Measurements from ENCODE around the gene PIP4K2A. TPM values are rescaled to one million over a fixed set of nuclear protein-coding genes. Genes with fewer than 3 reads are reported as not detected.

The PIP4K2A gene
- total and polyA plus RNA-seq, 4 donors, result 38.9 to 60.4 (median 42.4) TPM

GRCh38 chr10:22677333-22677732 lies 37.0 kb downstream of the PIP4K2A start:
- Histone ChIP-seq H3K27me3 (ENCODE audit: control insufficient read depth, insufficient read depth, low read length) (no peaks in the 10 kb centered on the region), H3K4me1 (ENCODE audit: control insufficient read depth, insufficient read depth, low read length) (peaks cover 4% of the 10 kb centered on the region), H3K9me3 (ENCODE audit: control insufficient read depth, insufficient read depth, low read length) (no peaks in the 10 kb centered on the region), H3K27ac (ENCODE audit: low read depth, low read length) (no peak overlapping the region), H3K4me3 (ENCODE audit: low read depth, low read length) (no peak overlapping the region), H3K36me3 (ENCODE audit: control insufficient read depth, insufficient read depth, low read length) (no peaks in the 10 kb centered on the region)
- 92% methylated on average over 2 of the region's 5 CpGs for WGBS (ENCODE audit: insufficient coverage)
- peak in 2 of 6 donors; percentile 7 to 10 for DNase-seq (ENCODE audit: low read depth in 4 of 6, low spot score in 6 of 6)

- Histone ChIP-seq H3K27ac (ENCODE audit: low read depth, low read length) (no peak overlapping the region), H3K4me3 (ENCODE audit: low read depth, low read length) (no peak overlapping the region), H3K27me3 (ENCODE audit: control insufficient read depth, insufficient read depth, low read length) (no peaks in the 10 kb centered on the region), H3K9me3 (ENCODE audit: control insufficient read depth, insufficient read depth, low read length) (no peaks in the 10 kb centered on the region), H3K4me1 (ENCODE audit: control insufficient read depth, insufficient read depth, low read length) (peaks cover 4% of the 10 kb centered on the region), H3K36me3 (ENCODE audit: control insufficient read depth, insufficient read depth, low read length) (no peaks in the 10 kb centered on the region)
- DNase-seq (ENCODE audit: low read depth in 4 of 6, low spot score in 6 of 6), result no peak
- WGBS (ENCODE audit: insufficient coverage), result no CpG with 5 or more reads among the region's 1 CpG
Measured at GRCh38 chr10:22676435-22676834, 37.9 kb downstream of the PIP4K2A start.

GRCh38 chr10:22674573-22674930 lies 39.8 kb downstream of the PIP4K2A start:
- 80% methylated on average over 1 of the region's 3 CpGs for WGBS (ENCODE audit: insufficient coverage)
- Histone ChIP-seq H3K36me3 (ENCODE audit: control insufficient read depth, insufficient read depth, low read length) (no peaks in the 10 kb centered on the region), H3K9me3 (ENCODE audit: control insufficient read depth, insufficient read depth, low read length) (no peaks in the 10 kb centered on the region), H3K4me3 (ENCODE audit: low read depth, low read length) (no peak overlapping the region), H3K27ac (ENCODE audit: low read depth, low read length) (no peak overlapping the region), H3K4me1 (ENCODE audit: control insufficient read depth, insufficient read depth, low read length) (peaks cover 5% of the 10 kb centered on the region), H3K27me3 (ENCODE audit: control insufficient read depth, insufficient read depth, low read length) (no peaks in the 10 kb centered on the region)
- no peak for DNase-seq (ENCODE audit: low read depth in 4 of 6, low spot score in 6 of 6)

- Histone ChIP-seq H3K9me3 (ENCODE audit: control insufficient read depth, insufficient read depth, low read length) (no peaks in the 10 kb centered on the region), H3K27ac (ENCODE audit: low read depth, low read length) (no peak overlapping the region), H3K4me1 (ENCODE audit: control insufficient read depth, insufficient read depth, low read length) (peaks cover 7% of the 10 kb centered on the region), H3K27me3 (ENCODE audit: control insufficient read depth, insufficient read depth, low read length) (no peaks in the 10 kb centered on the region), H3K36me3 (ENCODE audit: control insufficient read depth, insufficient read depth, low read length) (no peaks in the 10 kb centered on the region), H3K4me3 (ENCODE audit: low read depth, low read length) (no peak overlapping the region)
- peak in 2 of 6 donors; percentile 11 to 18 for DNase-seq (ENCODE audit: low read depth in 4 of 6, low spot score in 6 of 6)
- no CpG with 5 or more reads among the region's 2 CpGs for WGBS (ENCODE audit: insufficient coverage)
Measured at GRCh38 chr10:22673785-22674572, 40.4 kb downstream of the PIP4K2A start.

- DNase-seq (ENCODE audit: low read depth in 4 of 6, low spot score in 6 of 6), result no peak
- Histone ChIP-seq H3K9me3 (ENCODE audit: control insufficient read depth, insufficient read depth, low read length) (no peaks in the 10 kb centered on the region), H3K27ac (ENCODE audit: low read depth, low read length) (no peak overlapping the region), H3K4me1 (ENCODE audit: control insufficient read depth, insufficient read depth, low read length) (peaks cover 7% of the 10 kb centered on the region), H3K36me3 (ENCODE audit: control insufficient read depth, insufficient read depth, low read length) (no peaks in the 10 kb centered on the region), H3K27me3 (ENCODE audit: control insufficient read depth, insufficient read depth, low read length) (no peaks in the 10 kb centered on the region), H3K4me3 (ENCODE audit: low read depth, low read length) (no peak overlapping the region)
- WGBS (ENCODE audit: insufficient coverage), result no CpG with 5 or more reads among the region's 1 CpG
Measured at GRCh38 chr10:22673091-22673392, 41.3 kb downstream of the PIP4K2A start.

GRCh38 chr10:22672319-22673090 lies 41.9 kb downstream of the PIP4K2A start:
- no peak overlapping the region for H3K27ac ChIP-seq (ENCODE audit: low read depth, low read length)
- no peak overlapping the region for H3K4me3 ChIP-seq (ENCODE audit: low read depth, low read length)
- no peaks in the 10 kb centered on the region for H3K9me3 ChIP-seq (ENCODE audit: control insufficient read depth, insufficient read depth, low read length)
- WGBS (ENCODE audit: insufficient coverage), result 85% methylated on average over 4 of the region's 7 CpGs
- H3K4me1 ChIP-seq (ENCODE audit: control insufficient read depth, insufficient read depth, low read length), result peaks cover 7% of the 10 kb centered on the region
- no peaks in the 10 kb centered on the region for H3K36me3 ChIP-seq (ENCODE audit: control insufficient read depth, insufficient read depth, low read length)
- no peaks in the 10 kb centered on the region for H3K27me3 ChIP-seq (ENCODE audit: control insufficient read depth, insufficient read depth, low read length)
- no peak for DNase-seq (ENCODE audit: low read depth in 4 of 6, low spot score in 6 of 6)

GRCh38 chr10:22670788-22671187 lies 43.6 kb downstream of the PIP4K2A start:
- H3K4me1 ChIP-seq (ENCODE audit: control insufficient read depth, insufficient read depth, low read length), result peaks cover 3% of the 10 kb centered on the region
- no peaks in the 10 kb centered on the region for H3K9me3 ChIP-seq (ENCODE audit: control insufficient read depth, insufficient read depth, low read length)
- no peaks in the 10 kb centered on the region for H3K36me3 ChIP-seq (ENCODE audit: control insufficient read depth, insufficient read depth, low read length)
- peak in 2 of 6 donors; percentile 41 to 64 for DNase-seq (ENCODE audit: low read depth in 4 of 6, low spot score in 6 of 6)
- H3K27ac ChIP-seq (ENCODE audit: low read depth, low read length), result no peak overlapping the region
- no CpG with 5 or more reads among the region's 5 CpGs for WGBS (ENCODE audit: insufficient coverage)
- no peak overlapping the region for H3K4me3 ChIP-seq (ENCODE audit: low read depth, low read length)
- H3K27me3 ChIP-seq (ENCODE audit: control insufficient read depth, insufficient read depth, low read length), result no peaks in the 10 kb centered on the region

- no peak for DNase-seq (ENCODE audit: low read depth in 4 of 6, low spot score in 6 of 6)
- Histone ChIP-seq H3K36me3 (ENCODE audit: control insufficient read depth, insufficient read depth, low read length) (no peaks in the 10 kb centered on the region), H3K4me1 (ENCODE audit: control insufficient read depth, insufficient read depth, low read length) (peaks cover 3% of the 10 kb centered on the region), H3K9me3 (ENCODE audit: control insufficient read depth, insufficient read depth, low read length) (no peaks in the 10 kb centered on the region), H3K27ac (ENCODE audit: low read depth, low read length) (no peak overlapping the region), H3K27me3 (ENCODE audit: control insufficient read depth, insufficient read depth, low read length) (no peaks in the 10 kb centered on the region), H3K4me3 (ENCODE audit: low read depth, low read length) (no peak overlapping the region)
- WGBS (ENCODE audit: insufficient coverage), result 89% methylated on average over 10 of the region's 13 CpGs
Measured at GRCh38 chr10:22669163-22669711, 45.1 kb downstream of the PIP4K2A start.

GRCh38 chr10:22667093-22667480 lies 47.3 kb downstream of the PIP4K2A start:
- no CpG with 5 or more reads among the region's 2 CpGs for WGBS (ENCODE audit: insufficient coverage)

More at GRCh38 chr10:22667093-22667480, 47.3 kb downstream of the PIP4K2A start:
- no peak overlapping the region for H3K27ac ChIP-seq (ENCODE audit: low read depth, low read length)
- DNase-seq (ENCODE audit: low read depth in 4 of 6, low spot score in 6 of 6), result no peak
- H3K36me3 ChIP-seq (ENCODE audit: control insufficient read depth, insufficient read depth, low read length), result no peaks in the 10 kb centered on the region
- H3K27me3 ChIP-seq (ENCODE audit: control insufficient read depth, insufficient read depth, low read length), result no peaks in the 10 kb centered on the region
- H3K4me1 ChIP-seq (ENCODE audit: control insufficient read depth, insufficient read depth, low read length), result peaks cover 3% of the 10 kb centered on the region
- no peak overlapping the region for H3K4me3 ChIP-seq (ENCODE audit: low read depth, low read length)
- H3K9me3 ChIP-seq (ENCODE audit: control insufficient read depth, insufficient read depth, low read length), result no peaks in the 10 kb centered on the region
